Calu3 (cell line): ENCODE measurements around the gene TRIM69. TPM values are rescaled to one million over a fixed set of nuclear protein-coding genes. Genes with fewer than 3 reads are reported as not detected.
A peak's percentile ranks its signal among the peaks of the same experiment; 100 is the strongest.
"Not testable (repeated sequence)": the region's sequence is repeated elsewhere in the genome, so short reads cannot be mapped to it uniquely, and the experiment has no call there.

Experiments
- BruUV-seq: library from RNA; stranded (reverse); fragments of 400-500 nt; replicated peaks from 2 replicates; lab custom pipeline; 2021; lab: Mats Ljungman, UMichigan
- CTCF ChIA-PET: fragments of 300-600 bp; sonication (Branson Sonifier 250); formaldehyde crosslinking; loops from one replicate; lab custom pipeline; 2022; ENCODE audit warnings: antibody characterized with exemption; lab: Charles Lee
- DNase-seq: peaks from one replicate; pipeline ENCODE4 v3.0.0; 2022
- H3K27ac Mint-ChIP-seq: one replicate; pipeline ENCODE4 v1.8.0; 2022; ENCODE audit warnings: mixed read lengths; ENCODE audit not compliant: unreplicated experiment
- H3K27me3 Mint-ChIP-seq: one replicate; pipeline ENCODE4 v1.8.0; 2022; ENCODE audit warnings: mixed read lengths; ENCODE audit not compliant: unreplicated experiment
- H3K36me3 Mint-ChIP-seq: one replicate; pipeline ENCODE4 v1.8.0; 2022; ENCODE audit warnings: mild to moderate bottlenecking, moderate library complexity, mixed read lengths; ENCODE audit not compliant: insufficient read depth, unreplicated experiment
- H3K4me1 Mint-ChIP-seq: one replicate; pipeline ENCODE4 v1.8.0; 2022; ENCODE audit warnings: mild to moderate bottlenecking, low read depth, mixed read lengths; ENCODE audit not compliant: unreplicated experiment
- H3K4me3 Mint-ChIP-seq: one replicate; pipeline ENCODE4 v1.8.0; 2022; ENCODE audit warnings: mild to moderate bottlenecking, low read depth, moderate library complexity, mixed read lengths; ENCODE audit not compliant: unreplicated experiment
- H3K9me3 Mint-ChIP-seq: one replicate; pipeline ENCODE4 v1.8.0; 2022; ENCODE audit warnings: low read depth, mixed read lengths; ENCODE audit not compliant: unreplicated experiment
- intact Hi-C: fragments of 100-400 bp; cut with micrococcal nuclease; formaldehyde crosslinking; loops from one replicate; pipeline ENCODE4 v1.10.0; 2022; ENCODE audit not compliant: unreplicated experiment
- total RNA-seq: library from RNA; stranded (reverse); gene quantifications from 2 replicates; pipeline ENCODE4 v1.2.3, GENCODE V29; 2022
- TF ChIP-seq, protein P1 (sequence below): fragments of 200-600 bp; IDR thresholded peaks from one replicate; pipeline ENCODE4 v1.8.0; 2022; ENCODE audit warnings: antibody characterized with exemption; ENCODE audit not compliant: unreplicated experiment

TRIM69 gene
- total RNA-seq, 1 experiment from 2014 or later: 9.7 TPM

DNA sequence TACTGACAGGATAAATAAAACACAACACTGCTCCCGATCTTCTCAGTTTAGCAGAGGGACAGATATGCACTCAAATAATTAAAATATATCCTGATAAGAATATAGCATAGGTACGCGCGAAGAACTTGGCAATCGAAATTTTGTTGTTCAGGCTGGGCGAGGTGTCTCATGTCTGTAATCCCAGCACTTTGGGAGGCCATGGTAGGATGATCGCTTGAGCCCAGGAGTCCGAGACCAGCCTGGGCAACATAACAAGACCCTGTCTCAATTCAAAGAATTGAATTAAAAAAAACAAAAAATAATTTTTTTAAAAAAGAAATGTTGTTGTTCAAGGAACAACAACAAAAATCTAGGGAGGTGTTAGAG is 17.4 kb upstream of the TRIM69 start:
- CTCF ChIA-PET: no interaction called here

DNA sequence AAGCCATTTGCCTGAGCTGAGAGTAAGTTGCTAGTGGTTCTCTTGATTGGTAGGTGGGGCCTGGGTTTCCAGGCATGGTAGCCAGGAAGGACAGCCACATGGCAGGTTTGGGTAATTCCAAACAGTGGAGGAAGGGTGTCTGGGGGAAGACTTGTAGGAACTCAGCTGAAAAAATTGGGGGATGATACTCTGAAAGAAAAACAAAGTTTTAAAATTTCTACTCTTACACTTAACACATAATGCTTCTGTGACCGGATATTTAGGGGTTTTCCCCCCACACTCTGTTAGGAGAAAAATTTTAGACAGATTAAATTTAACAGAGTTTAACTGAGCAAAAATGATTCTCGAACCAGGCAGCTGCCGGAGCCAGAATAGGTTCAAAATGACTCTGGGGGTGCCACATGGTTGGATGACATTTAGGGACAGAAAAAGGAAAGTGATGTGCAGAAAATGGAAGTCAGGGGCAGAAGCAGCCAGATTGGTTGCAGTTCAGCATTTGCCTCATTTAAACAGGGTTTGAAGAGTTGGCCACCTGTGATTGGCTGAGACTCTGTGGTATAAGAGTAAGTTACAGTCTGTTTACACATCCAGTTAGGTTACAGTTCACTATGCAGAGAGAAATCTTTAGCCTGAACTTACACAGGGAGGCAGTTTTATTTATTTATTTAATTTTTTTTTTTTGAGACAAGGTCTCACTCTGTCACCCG is 16.9 kb upstream of the TRIM69 start:
- H3K36me3 Mint-ChIP-seq: peaks cover 13% of the 10 kb centered on the region
- H3K27me3 Mint-ChIP-seq: no peaks in the 10 kb centered on the region
- TF ChIP-seq, protein P1, sequence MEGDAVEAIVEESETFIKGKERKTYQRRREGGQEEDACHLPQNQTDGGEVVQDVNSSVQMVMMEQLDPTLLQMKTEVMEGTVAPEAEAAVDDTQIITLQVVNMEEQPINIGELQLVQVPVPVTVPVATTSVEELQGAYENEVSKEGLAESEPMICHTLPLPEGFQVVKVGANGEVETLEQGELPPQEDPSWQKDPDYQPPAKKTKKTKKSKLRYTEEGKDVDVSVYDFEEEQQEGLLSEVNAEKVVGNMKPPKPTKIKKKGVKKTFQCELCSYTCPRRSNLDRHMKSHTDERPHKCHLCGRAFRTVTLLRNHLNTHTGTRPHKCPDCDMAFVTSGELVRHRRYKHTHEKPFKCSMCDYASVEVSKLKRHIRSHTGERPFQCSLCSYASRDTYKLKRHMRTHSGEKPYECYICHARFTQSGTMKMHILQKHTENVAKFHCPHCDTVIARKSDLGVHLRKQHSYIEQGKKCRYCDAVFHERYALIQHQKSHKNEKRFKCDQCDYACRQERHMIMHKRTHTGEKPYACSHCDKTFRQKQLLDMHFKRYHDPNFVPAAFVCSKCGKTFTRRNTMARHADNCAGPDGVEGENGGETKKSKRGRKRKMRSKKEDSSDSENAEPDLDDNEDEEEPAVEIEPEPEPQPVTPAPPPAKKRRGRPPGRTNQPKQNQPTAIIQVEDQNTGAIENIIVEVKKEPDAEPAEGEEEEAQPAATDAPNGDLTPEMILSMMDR: no peak
- no peak overlapping the region for H3K4me3 Mint-ChIP-seq
- peaks cover 8% of the 10 kb centered on the region for H3K4me1 Mint-ChIP-seq
- no TSS peak for BruUV-seq
- DNase-seq: no peak
- peak overlapping the region; percentile 40 for H3K27ac Mint-ChIP-seq
- H3K9me3 Mint-ChIP-seq: no peaks in the 10 kb centered on the region
- CTCF ChIA-PET: no interaction called here
- intact Hi-C loops: no loop called here

More for the DNA sequence above, 17.4 kb upstream of the TRIM69 start:
- intact Hi-C loops: no loop called here
- H3K9me3 Mint-ChIP-seq: no peaks in the 10 kb centered on the region
- peak overlapping the region; percentile 40 for H3K27ac Mint-ChIP-seq
- no peak for DNase-seq
- TF ChIP-seq, protein P1: no peak
- no peaks in the 10 kb centered on the region for H3K27me3 Mint-ChIP-seq
- H3K4me3 Mint-ChIP-seq: no peak overlapping the region
- H3K4me1 Mint-ChIP-seq: peaks cover 8% of the 10 kb centered on the region
- no TSS peak for BruUV-seq
- peaks cover 15% of the 10 kb centered on the region for H3K36me3 Mint-ChIP-seq

DNA sequence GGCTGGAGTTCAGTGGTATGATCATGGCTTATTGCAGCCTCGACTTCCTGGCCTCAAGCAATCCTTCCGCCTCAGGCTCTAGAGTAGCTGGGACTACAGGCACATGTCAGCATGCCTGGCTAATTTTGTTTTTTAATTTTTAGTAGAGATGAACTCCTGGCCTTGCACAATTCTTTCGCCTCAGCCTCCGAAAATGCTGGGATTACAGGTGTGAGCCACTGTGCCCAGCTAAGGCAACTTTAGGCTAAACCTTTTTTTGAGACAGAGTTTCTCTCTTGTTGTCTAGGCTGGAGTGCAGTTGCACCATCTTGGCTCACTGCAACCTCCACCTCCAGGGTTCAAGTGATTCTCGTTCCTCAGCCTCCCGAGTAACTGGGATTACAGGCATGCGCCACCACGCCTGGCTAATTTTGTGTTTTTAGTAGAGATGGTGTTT is 16.3 kb upstream of the TRIM69 start:
- DNase-seq, H3K36me3 Mint-ChIP-seq, intact Hi-C loops, H3K4me3 Mint-ChIP-seq, H3K9me3 Mint-ChIP-seq, H3K27me3 Mint-ChIP-seq, H3K27ac Mint-ChIP-seq, BruUV-seq, H3K4me1 Mint-ChIP-seq, CTCF ChIA-PET: not testable (repeated sequence)

DNA sequence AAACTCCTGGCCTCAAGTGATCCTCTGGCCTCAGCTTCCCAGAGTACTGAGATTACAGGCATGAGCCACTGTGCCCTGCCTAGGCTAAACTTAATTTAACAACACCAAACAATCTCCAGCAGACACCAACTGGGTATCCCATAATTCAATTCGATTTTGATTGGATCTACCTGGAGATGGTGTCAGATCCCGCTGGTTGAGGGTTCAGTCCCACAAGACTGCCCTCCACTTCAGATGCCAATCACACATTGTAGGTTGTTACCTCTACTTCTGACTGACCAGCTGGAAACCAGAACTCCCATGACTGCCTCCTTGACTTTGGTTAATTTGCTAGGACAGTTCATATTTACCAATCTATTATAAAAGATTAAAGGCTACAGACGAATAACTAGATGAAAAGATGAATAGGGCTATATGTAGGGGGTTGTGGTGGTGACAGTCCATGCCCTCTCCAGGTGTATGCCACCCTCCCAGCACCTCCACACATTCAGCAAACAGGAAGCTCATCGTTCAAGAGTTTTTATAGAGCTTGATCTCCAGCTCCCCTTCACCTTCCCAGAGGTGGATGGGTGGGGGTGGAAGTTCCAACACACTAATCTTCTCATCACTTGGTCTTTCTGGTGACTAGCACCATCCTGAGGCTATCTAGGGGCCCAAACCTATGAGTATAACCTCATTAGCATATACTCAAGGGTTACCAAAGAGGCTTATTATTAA is 15.7 kb upstream of the TRIM69 start:
- Mint-ChIP-seq H3K4me1 (peaks cover 8% of the 10 kb centered on the region), H3K36me3 (peaks cover 6% of the 10 kb centered on the region), H3K27me3 (no peaks in the 10 kb centered on the region), H3K4me3 (no peak overlapping the region), H3K9me3 (no peaks in the 10 kb centered on the region), H3K27ac (no peak overlapping the region)
- CTCF ChIA-PET: no interaction called here
- BruUV-seq: no TSS peak
- TF ChIP-seq, protein P1: no peak
- no peak for DNase-seq
- intact Hi-C loops: no loop called here
